K562 (cell line): Measurements from ENCODE around the gene RHAG. TPM values are rescaled to one million over a fixed set of nuclear protein-coding genes. Genes with fewer than 3 reads are reported as not detected.

Source experiments
- ATAC-seq: fragments of 200-7000 bp; cut with Tn5 transposase; 3 replicates; pipeline ENCODE4 v1.9.1; 2020; ENCODE audit warnings: moderate library complexity
- BruUV-seq: library from RNA; stranded (reverse); fragments of 400-500 nt; replicated peaks from 2 replicates; lab custom pipeline; 2021; lab: Mats Ljungman, UMichigan
- CTCF ChIA-PET: fragments of 300-600 bp; formaldehyde crosslinking; extraction: SDS; loops from one replicate; lab custom pipeline; 2021; ENCODE audit warnings: low intra/inter-chr PET ratio; lab: Yijun Ruan, JAX
- POLR2A ChIA-PET: fragments of 300-600, 350-650 bp; sonication (Branson Sonifier 250); formaldehyde crosslinking; extraction: SDS; loops from one replicate; lab custom pipeline; 2021; ENCODE audit warnings: antibody characterized with exemption, inconsistent platforms; lab: Yijun Ruan, JAX
- DNase-seq, 4 experiments: peaks; one replicate each; pipeline versions ENCODE4 v3.0.0 to v3.0.0-alpha.2; 2011 to 2018; ENCODE audit warnings: low spot score in 3 of 4, mixed read lengths in 3 of 4; ENCODE audit errors: extremely low read depth in 1 of 4
- FAIRE-seq: peaks from 2 replicates; lab custom pipeline; 2011; peaks lifted over from hg19 to GRCh38; lab: Jason Lieb, UNC
- H2AFZ ChIP-seq: 2 replicates; pipeline ENCODE4 v1.6.0; 2011; ENCODE audit warnings: low read depth, low read length, control low read depth, inconsistent platforms
- H3K27ac ChIP-seq: fragments of 200-600 bp; 3 replicates; pipeline ENCODE4 v1.8.0; 2011; ENCODE audit warnings: low read depth, mild to moderate bottlenecking, control low read depth, inconsistent platforms, low read length, moderate library complexity, mixed read lengths; ENCODE audit errors: extremely low read depth
- H3K27me3 ChIP-seq, 2 experiments: fragments of 300-600 bp in 1 of 2; 2 replicates in 1 of 2; 3 replicates in 1 of 2; pipeline versions ENCODE4 v1.6.0 to v1.8.0; 2011; ENCODE audit warnings: inconsistent platforms in 2 of 2, low read length in 2 of 2, mild to moderate bottlenecking in 1 of 2, mixed read lengths in 1 of 2, moderate library complexity in 1 of 2; ENCODE audit not compliant: control insufficient read depth in 2 of 2, insufficient read depth in 2 of 2
- H3K36me3 ChIP-seq: fragments of 300-600 bp; 3 replicates; pipeline ENCODE4 v1.8.0; 2011; ENCODE audit warnings: mild to moderate bottlenecking, low read length, inconsistent platforms; ENCODE audit not compliant: control insufficient read depth, insufficient read depth
- H3K4me1 ChIP-seq, 2 experiments: fragments of 200-600 bp in 1 of 2; replicated peaks in 1 of 2; 2 replicates in 1 of 2; 3 replicates in 1 of 2; pipeline versions ENCODE4 v1.5.1 to v1.8.0; 2011; ENCODE audit warnings: inconsistent platforms in 2 of 2, low read length in 2 of 2, mild to moderate bottlenecking in 1 of 2, mixed read lengths in 1 of 2, moderate library complexity in 1 of 2; ENCODE audit not compliant: control insufficient read depth in 2 of 2, insufficient read depth in 2 of 2
- H3K4me2 ChIP-seq: 2 replicates; pipeline ENCODE4 v1.6.1; 2011; ENCODE audit warnings: low read length, control low read depth, inconsistent platforms, mixed read lengths; ENCODE audit not compliant: insufficient read depth
- H3K4me3 ChIP-seq: fragments of 200-600 bp; sonication (generic), shearing (Covaris generic); 2 replicates; pipeline ENCODE4 v1.5.1; 2016; ENCODE audit warnings: control low read depth, inconsistent platforms
- H3K79me2 ChIP-seq: fragments of 200-600 bp; 3 replicates; pipeline ENCODE4 v1.8.0; 2011; ENCODE audit warnings: low read length, inconsistent platforms; ENCODE audit not compliant: control insufficient read depth, insufficient read depth
- H3K9ac ChIP-seq, 2 experiments: 2 replicates each; pipeline versions ENCODE4 v1.6.0 to v1.6.1; 2011; ENCODE audit warnings: low read depth in 2 of 2, low read length in 2 of 2, control low read depth in 1 of 2, inconsistent platforms in 1 of 2, mild to moderate bottlenecking in 1 of 2, mixed read lengths in 1 of 2; ENCODE audit not compliant: insufficient read depth in 1 of 2
- H3K9me1 ChIP-seq: one replicate; pipeline ENCODE4 v1.6.0; 2011; ENCODE audit warnings: inconsistent platforms, mild to moderate bottlenecking, low read length, moderate library complexity; ENCODE audit not compliant: control insufficient read depth, insufficient read depth
- H3K9me3 ChIP-seq: replicated peaks from 2 replicates; pipeline ENCODE4 v1.5.1; 2011; ENCODE audit warnings: low read depth, low read length, inconsistent platforms; ENCODE audit not compliant: control insufficient read depth, insufficient read depth
- H4K20me1 ChIP-seq: replicated peaks from 2 replicates; pipeline ENCODE4 v1.6.1; 2011; ENCODE audit warnings: low read length, inconsistent platforms, mixed read lengths; ENCODE audit not compliant: control insufficient read depth, insufficient read depth
- CBFA2T3 ChIP-seq: fragments of 450-650 bp; IDR thresholded peaks from 2 replicates; pipeline ENCODE4 v1.6.1; 2017
- CXXC5 ChIP-seq: fragments of 250-450 bp; sonication (Bioruptor Pico); IDR thresholded peaks from 2 replicates; pipeline ENCODE4 v1.8.0; 2022; ENCODE audit warnings: inconsistent platforms, mild to moderate bottlenecking, moderate library complexity
- EP300 ChIP-seq: IDR thresholded peaks from 2 replicates; pipeline ENCODE4 v1.6.1; 2012; ENCODE audit warnings: low read length, improper control_type of control experiment
- EP400 ChIP-seq: fragments of 450-650 bp; IDR thresholded peaks from 2 replicates; pipeline ENCODE4 v1.6.1; 2017; ENCODE audit warnings: antibody characterized with exemption, mild to moderate bottlenecking, moderate library complexity
- HDAC1 ChIP-seq, 2 experiments: fragments of 450-650 bp; IDR thresholded peaks; 2 replicates each; pipeline ENCODE4 v1.6.1; 2016 to 2017; ENCODE audit warnings: inconsistent platforms in 1 of 2, mild to moderate bottlenecking in 1 of 2, moderate library complexity in 1 of 2
- HDAC2 ChIP-seq: fragments of 450-650 bp; IDR thresholded peaks from 2 replicates; pipeline ENCODE4 v1.6.1; 2016; ENCODE audit warnings: mild to moderate bottlenecking
- ID3 ChIP-seq, 2 experiments: fragments of 250-450 bp in 1 of 2; fragments of 450-650 bp in 1 of 2; sonication (Bioruptor Pico) in 1 of 2; IDR thresholded peaks; 2 replicates each; pipeline versions ENCODE4 v1.6.1 to v1.8.0; 2016 to 2021; ENCODE audit warnings: mild to moderate bottlenecking in 2 of 2, moderate library complexity in 2 of 2, missing compliant biosample characterization in 1 of 2, missing genetic modification characterization in 1 of 2
- KDM1A ChIP-seq, 2 experiments: fragments of 450-650 bp; IDR thresholded peaks; 2 replicates each; pipeline ENCODE4 v1.6.1; 2016; ENCODE audit warnings: mild to moderate bottlenecking in 2 of 2
- L3MBTL2 ChIP-seq: fragments of 450-650 bp; IDR thresholded peaks from 2 replicates; pipeline ENCODE4 v1.6.1; 2016; ENCODE audit warnings: mild to moderate bottlenecking, moderate library complexity
- MEIS2 ChIP-seq: fragments of 450-650 bp; IDR thresholded peaks from 2 replicates; pipeline ENCODE4 v1.6.1; 2014; ENCODE audit warnings: mild to moderate bottlenecking; ENCODE audit not compliant: partially characterized antibody
- RAD21 ChIP-seq, 2 experiments: fragments of 250-450 bp in 1 of 2; fragments of 450-650 bp in 1 of 2; sonication (Bioruptor Pico) in 1 of 2; formaldehyde crosslinking in 1 of 2; IDR thresholded peaks in 1 of 2; conservative IDR thresholded peaks in 1 of 2; 2 replicates each; pipeline versions ENCODE4 v1.4.0 to v1.8.0; 2020 to 2022; ENCODE audit warnings: mild to moderate bottlenecking in 2 of 2, moderate library complexity in 1 of 2
- RCOR1 ChIP-seq, 2 experiments: IDR thresholded peaks; 2 replicates each; pipeline ENCODE4 v1.6.1; 2012; ENCODE audit warnings: low read depth in 2 of 2, low read length in 2 of 2, borderline replicate concordance in 1 of 2, improper control_type of control experiment in 1 of 2
- SOX6 ChIP-seq: fragments of 450-650 bp; IDR thresholded peaks from 2 replicates; pipeline ENCODE4 v1.6.1; 2014; ENCODE audit warnings: mild to moderate bottlenecking
- SPI1 ChIP-seq: IDR thresholded peaks from 2 replicates; pipeline ENCODE4 v1.6.1; 2011; ENCODE audit warnings: low read depth, low read length, control low read depth, borderline replicate concordance
- TEAD4 ChIP-seq, 2 experiments: sonication (generic) in 1 of 2; formaldehyde crosslinking in 1 of 2; IDR thresholded peaks; 2 replicates each; pipeline versions ENCODE4 v1.6.1 to v1.8.0; 2012 to 2022; ENCODE audit warnings: borderline replicate concordance in 1 of 2, inconsistent platforms in 1 of 2, low read length in 1 of 2, mild to moderate bottlenecking in 1 of 2, missing genetic modification reagents in 1 of 2
- ZFX ChIP-seq: sonication (generic); formaldehyde crosslinking; IDR thresholded peaks from 2 replicates; pipeline ENCODE4 v1.8.0; 2022; ENCODE audit warnings: mild to moderate bottlenecking, missing genetic modification reagents, moderate library complexity
- ZNF282 ChIP-seq: sonication (generic); formaldehyde crosslinking; IDR thresholded peaks from 2 replicates; pipeline ENCODE4 v1.8.1; 2023; ENCODE audit warnings: missing genetic modification reagents
- ZNF324 ChIP-seq: fragments of 250-450 bp; sonication (Bioruptor Pico); IDR thresholded peaks from 2 replicates; pipeline ENCODE4 v1.4.0; 2020; ENCODE audit warnings: mild to moderate bottlenecking
- WGBS: fragments of 100-300 bp; shearing (Covaris generic); methylation state at CpG from one replicate; pipeline ENCODE4 v1.1.6; 2016; ENCODE audit warnings: low coverage, mixed read lengths; ENCODE audit not compliant: insufficient coverage; ENCODE audit errors: missing lambda C conversion rate; 5-methylcytosine and 5-hydroxymethylcytosine counted together
- in situ Hi-C: fragments of 300-500 bp; cut with MboI; formaldehyde crosslinking; loops from 4 replicates; pipeline ENCODE4 v1.15.0; 2018; ENCODE audit warnings: inconsistent platforms, mixed read lengths
- intact Hi-C: fragments of 100-400 bp; cut with micrococcal nuclease; formaldehyde crosslinking; loops from 2 replicates; pipeline ENCODE4 v1.14.2; 2022
- polyA plus RNA-seq, 8 experiments: library from polyadenylated mRNA; depleted of rRNA in 4 of 8; stranded (reverse) in 5 of 8; unstranded in 3 of 8; fragments of >200 nt; fragmentation: Nextera tagmentation in 2 of 8; fragmentation: Illumina TruSeq in 1 of 8; extraction: Ambion mirVana in 2 of 8; extraction: Trizol in 1 of 8; gene quantifications; 2 replicates each; pipeline versions ENCODE4 v1.2.1 to v1.2.3, GENCODE V29; 2011 to 2014; ENCODE audit warnings: inconsistent platforms in 1 of 8, missing spikeins in 1 of 8
- total RNA-seq, 7 experiments: library from RNA; depleted of rRNA in 6 of 7; stranded (reverse); fragments of >200 nt in 6 of 7; fragmentation: Illumina TruSeq in 2 of 7; extraction: Trizol in 2 of 7; gene quantifications; 2 replicates each; pipeline versions ENCODE4 v1.2.1 to v1.2.3, GENCODE V29; 2011 to 2021; ENCODE audit warnings: low replicate concordance in 1 of 7
- TF ChIP-seq, protein P1 (sequence below): fragments of 450-650 bp; IDR thresholded peaks from 2 replicates; pipeline ENCODE4 v1.6.1; 2016
- TF ChIP-seq, protein P2 (sequence below): fragments of 250-450 bp; sonication (Bioruptor Pico); IDR thresholded peaks from 2 replicates; pipeline ENCODE4 v1.4.0; 2020

The RHAG gene
- total and polyA plus RNA-seq, 9 of the 15 experiments (the other 6 are each of a cell fraction or from before 2014, with no cell fraction given): 290 to 1,202 (median 505) TPM

GRCh38 chr6:49639177-49639817, 2.7 kb upstream of the RHAG start:
- peaks cover 0 to 29% of the 10 kb centered on the region in 2 experiments; a peak in 3 of 5 replicates for H3K4me1 ChIP-seq
- H3K4me2 ChIP-seq: peak overlapping the region; percentile 33; the same call in 1 of the 2 replicates
- FAIRE-seq (peak; percentile 52), ATAC-seq (no peak), DNase-seq (peak in 1 of 4 experiments; percentile 61)
- H3K27me3 ChIP-seq: no peaks in the 10 kb centered on the region
- ChIA-PET POLR2A (interaction anchor here (1.0 to 1.6 kb wide), 5 partner anchors 9 to 215 kb away, joined by 3 to 7 read pairs (median 4); no protein-coding TSS in a partner anchor), CTCF (no interaction called here)
- H3K4me3 ChIP-seq: no peak overlapping the region
- H3K36me3 ChIP-seq: peaks cover 4% of the 10 kb centered on the region; the same call in 2 of the 3 replicates
- peak overlapping the region; percentile 22; the same call in 1 of the 3 replicates for H3K27ac ChIP-seq
- 8% methylated on average over 5 of the region's 5 CpGs for WGBS
- peaks cover 40% of the 10 kb centered on the region for H3K79me2 ChIP-seq
- in situ Hi-C loops (no loop called here), intact Hi-C loops (loop anchor here (5.0 kb wide), 2 partner anchors 138 to 308 kb away; no protein-coding TSS in a partner anchor)
- no TSS peak for BruUV-seq
- H4K20me1 ChIP-seq: no peaks in the 10 kb centered on the region
- peak overlapping the region; percentile 81 for H2AFZ ChIP-seq
- H3K9ac ChIP-seq: peak overlapping the region in 1 of 2 experiments; percentile 21; a peak in 1 of 4 replicates
- H3K9me1 ChIP-seq: no peaks in the 10 kb centered on the region
- H3K9me3 ChIP-seq: peaks cover 3% of the 10 kb centered on the region; the same call in 1 of the 2 replicates
- TF ChIP-seq SPI1 (no peak), ZNF324 (CRISPR knock-in tag) (0 out of 2 replicates have a peak, but pooled peaks have one; percentile 10), RAD21 (CRISPR knock-in tag; conservative IDR thresholded peaks at IDR 0.05 in 1 of 2, IDR thresholded peaks at IDR 0.05 in 1 of 2) (no peak), TEAD4 (IDR thresholded peaks at IDR 0.05; ENCODE audit: low read length) (peak; percentile 38; the same call in 1 of the 2 replicates), TEAD4 (CRISPR knock-in tag; IDR thresholded peaks at IDR 0.05; ENCODE audit: borderline replicate concordance) (no peak), RCOR1 (IDR thresholded peaks at IDR 0.05; ENCODE audit: borderline replicate concordance in 1 of 2, low read depth in 2 of 2, low read length in 2 of 2) (0 out of 4 replicates have a peak, but pooled peaks of 1 of the 2 experiments have one; percentile 10), SOX6 (peak; percentile 75), KDM1A (IDR thresholded peaks at IDR 0.05) (peak; percentile 53 to 71; a peak in 3 of 4 replicates), CBFA2T3 (peak; percentile 40), HDAC1 (IDR thresholded peaks at IDR 0.05) (peak in 1 of 2 experiments; percentile 31; a peak in 1 of 4 replicates), L3MBTL2 (0 out of 2 replicates have a peak, but pooled peaks have one; percentile 11), EP300 (0 out of 2 replicates have a peak, but pooled peaks have one; percentile 2), ID3 (CRISPR knock-in tag; IDR thresholded peaks at IDR 0.05) (no peak), ID3 (tag; IDR thresholded peaks at IDR 0.05) (no peak), HDAC2 (0 out of 2 replicates have a peak, but pooled peaks have one; percentile 31), ZFX (no peak), ZNF282 (CRISPR knock-in tag) (no peak), CXXC5 (CRISPR knock-in tag) (peak; percentile 46), EP400 (no peak), MEIS2 (peak; percentile 83)
- TF ChIP-seq, protein P1, sequence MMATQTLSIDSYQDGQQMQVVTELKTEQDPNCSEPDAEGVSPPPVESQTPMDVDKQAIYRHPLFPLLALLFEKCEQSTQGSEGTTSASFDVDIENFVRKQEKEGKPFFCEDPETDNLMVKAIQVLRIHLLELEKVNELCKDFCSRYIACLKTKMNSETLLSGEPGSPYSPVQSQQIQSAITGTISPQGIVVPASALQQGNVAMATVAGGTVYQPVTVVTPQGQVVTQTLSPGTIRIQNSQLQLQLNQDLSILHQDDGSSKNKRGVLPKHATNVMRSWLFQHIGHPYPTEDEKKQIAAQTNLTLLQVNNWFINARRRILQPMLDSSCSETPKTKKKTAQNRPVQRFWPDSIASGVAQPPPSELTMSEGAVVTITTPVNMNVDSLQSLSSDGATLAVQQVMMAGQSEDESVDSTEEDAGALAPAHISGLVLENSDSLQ: peak; percentile 86
- TF ChIP-seq, protein P2, sequence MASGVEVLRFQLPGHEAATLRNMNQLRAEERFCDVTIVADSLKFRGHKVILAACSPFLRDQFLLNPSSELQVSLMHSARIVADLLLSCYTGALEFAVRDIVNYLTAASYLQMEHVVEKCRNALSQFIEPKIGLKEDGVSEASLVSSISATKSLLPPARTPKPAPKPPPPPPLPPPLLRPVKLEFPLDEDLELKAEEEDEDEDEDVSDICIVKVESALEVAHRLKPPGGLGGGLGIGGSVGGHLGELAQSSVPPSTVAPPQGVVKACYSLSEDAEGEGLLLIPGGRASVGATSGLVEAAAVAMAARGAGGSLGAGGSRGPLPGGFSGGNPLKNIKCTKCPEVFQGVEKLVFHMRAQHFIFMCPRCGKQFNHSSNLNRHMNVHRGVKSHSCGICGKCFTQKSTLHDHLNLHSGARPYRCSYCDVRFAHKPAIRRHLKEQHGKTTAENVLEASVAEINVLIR (CRISPR knock-in tag): no peak
